Sigmoid colon (tissue), 7 donors: Measurements from ENCODE around the gene SLC30A7. TPM values are rescaled to one million over a fixed set of nuclear protein-coding genes. Genes with fewer than 3 reads are reported as not detected.

Source experiments
- DNase-seq: peaks from one replicate; pipeline ENCODE4 v3.0.0-alpha.2; 2019
- H3K27ac ChIP-seq, 4 donors: fragments of 200-600 bp; sonication (generic); one replicate each; pipeline ENCODE4 v1.5.1; 2016 to 2019; ENCODE audit warnings: mild to moderate bottlenecking in 1 of 4
- H3K27me3 ChIP-seq, 3 donors: fragments of 200-600 bp; sonication (generic); one replicate each; pipeline ENCODE4 v1.5.1; 2019; ENCODE audit warnings: mild to moderate bottlenecking in 1 of 3
- H3K36me3 ChIP-seq, 4 donors: fragments of 200-600 bp; sonication (generic); one replicate each; pipeline ENCODE4 v1.5.1; 2016 to 2019
- H3K4me1 ChIP-seq, 4 donors: fragments of 200-600 bp; sonication (generic); one replicate each; pipeline ENCODE4 v1.5.1; 2017 to 2019
- H3K4me3 ChIP-seq, 4 donors: fragments of 200-600 bp; sonication (generic); one replicate each; pipeline ENCODE4 v1.5.1; 2017 to 2019; ENCODE audit warnings: mild to moderate bottlenecking in 2 of 4, moderate library complexity in 1 of 4
- H3K9me3 ChIP-seq, 4 donors: fragments of 200-600 bp in 3 of 4; sonication (generic) in 3 of 4; one replicate each; pipeline versions ENCODE4 v1.5.1 to v1.6.1; 2013 to 2019
- EP300 ChIP-seq, 4 donors: sonication (generic); formaldehyde crosslinking; IDR thresholded peaks; one replicate each; pipeline ENCODE4 v1.6.1; 2017; ENCODE audit warnings: antibody characterized with exemption in 4 of 4
- POLR2A ChIP-seq, 2 donors: fragments of 450-650 bp; IDR thresholded peaks; one replicate each; pipeline ENCODE4 v1.6.1; 2016; ENCODE audit warnings: antibody characterized with exemption in 2 of 2, mild to moderate bottlenecking in 2 of 2, moderate library complexity in 2 of 2
- POLR2AphosphoS5 ChIP-seq, 4 donors: sonication (generic); formaldehyde crosslinking; IDR thresholded peaks; one replicate each; pipeline ENCODE4 v1.6.1; 2017; ENCODE audit warnings: antibody characterized with exemption in 4 of 4
- WGBS, 2 donors: extraction: QIAGEN DNeasy Blood & Tissue Kit; methylation state at CpG; one replicate each; pipeline ENCODE4 v1.1.7; 2013; 5-methylcytosine and 5-hydroxymethylcytosine counted together
- intact Hi-C: fragments of 100-400 bp; cut with DNase I; formaldehyde crosslinking; loops from one replicate; pipeline ENCODE4 v1.15.1; 2023
- polyA plus RNA-seq, 3 donors: library from polyadenylated mRNA; stranded (reverse); fragments of 200-250 nt; gene quantifications; one replicate each; pipeline ENCODE4 v1.2.3, GENCODE V29; 2013
- total RNA-seq, 4 donors: library from RNA; depleted of rRNA; stranded (reverse); fragments of >200 nt; gene quantifications; one replicate each; pipeline ENCODE4 v1.1.0, GENCODE V29; 2016
- TF ChIP-seq, protein P1 (sequence below), 4 experiments: fragments of 450-650 bp in 3 of 4; fragments of 200-600 bp in 1 of 4; IDR thresholded peaks; one replicate each; pipeline ENCODE4 v1.5.1; 2016 to 2019; ENCODE audit warnings: antibody characterized with exemption in 4 of 4, mild to moderate bottlenecking in 3 of 4, moderate library complexity in 2 of 4
- donor health status: healthy with polysubstance abuse.
- donor health status: Bipolar disorder and iron deficiency.
- donor health status: healthy.

Gene SLC30A7
- total and polyA plus RNA-seq, 7 donors: 0.92 to 16.7 (median 10.9) TPM

- H3K36me3 ChIP-seq: peaks cover 0 to 75% (median 17%) of the 10 kb centered on the region in 4 donors
- no peaks in the 10 kb centered on the region for H3K9me3 ChIP-seq
- no peak overlapping the region for H3K27ac ChIP-seq
- no peak for DNase-seq
- H3K4me1 ChIP-seq: peaks cover 0 to 11% (median 3%) of the 10 kb centered on the region in 4 donors
- WGBS, 2 donors: 94 to 98% methylated on average over 1 of the region's 1 CpG
- TF ChIP-seq EP300 (IDR thresholded peaks at IDR 0.05) (no peak), POLR2AphosphoS5 (IDR thresholded peaks at IDR 0.05) (no peak), POLR2A (IDR thresholded peaks at IDR 0.05) (no peak)
- TF ChIP-seq, protein P1, sequence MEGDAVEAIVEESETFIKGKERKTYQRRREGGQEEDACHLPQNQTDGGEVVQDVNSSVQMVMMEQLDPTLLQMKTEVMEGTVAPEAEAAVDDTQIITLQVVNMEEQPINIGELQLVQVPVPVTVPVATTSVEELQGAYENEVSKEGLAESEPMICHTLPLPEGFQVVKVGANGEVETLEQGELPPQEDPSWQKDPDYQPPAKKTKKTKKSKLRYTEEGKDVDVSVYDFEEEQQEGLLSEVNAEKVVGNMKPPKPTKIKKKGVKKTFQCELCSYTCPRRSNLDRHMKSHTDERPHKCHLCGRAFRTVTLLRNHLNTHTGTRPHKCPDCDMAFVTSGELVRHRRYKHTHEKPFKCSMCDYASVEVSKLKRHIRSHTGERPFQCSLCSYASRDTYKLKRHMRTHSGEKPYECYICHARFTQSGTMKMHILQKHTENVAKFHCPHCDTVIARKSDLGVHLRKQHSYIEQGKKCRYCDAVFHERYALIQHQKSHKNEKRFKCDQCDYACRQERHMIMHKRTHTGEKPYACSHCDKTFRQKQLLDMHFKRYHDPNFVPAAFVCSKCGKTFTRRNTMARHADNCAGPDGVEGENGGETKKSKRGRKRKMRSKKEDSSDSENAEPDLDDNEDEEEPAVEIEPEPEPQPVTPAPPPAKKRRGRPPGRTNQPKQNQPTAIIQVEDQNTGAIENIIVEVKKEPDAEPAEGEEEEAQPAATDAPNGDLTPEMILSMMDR (IDR thresholded peaks at IDR 0.05): no peak
- no peaks in the 10 kb centered on the region for H3K27me3 ChIP-seq
- no peak overlapping the region for H3K4me3 ChIP-seq
- intact Hi-C loops: no loop called here
Measured at GRCh38 chr1:100902365-100902764, 6.5 kb downstream of the SLC30A7 start.

DNA sequence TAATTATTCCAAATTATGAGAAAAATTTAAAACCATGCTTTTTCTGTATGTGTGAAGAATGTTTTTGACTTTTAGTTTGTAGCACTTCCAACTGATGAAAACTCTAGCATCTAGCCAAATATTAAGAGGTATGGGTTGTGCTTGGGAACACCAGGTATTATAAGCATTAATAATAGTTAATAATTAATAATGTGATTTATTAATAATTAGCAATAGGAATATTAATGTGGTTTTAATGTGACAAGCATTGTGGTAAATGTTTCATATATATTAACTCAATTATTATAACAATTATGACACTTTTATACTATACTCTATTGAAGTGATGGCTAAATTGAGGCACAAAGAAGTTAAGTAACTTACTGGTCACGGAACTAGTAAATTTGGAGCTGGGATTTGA is 7.9 kb downstream of the SLC30A7 start:
- 97 to 100% methylated on average over 1 of the region's 1 CpG for WGBS, 2 donors
- no peak for DNase-seq
- intact Hi-C loops: no loop called here
- Histone ChIP-seq H3K4me1 (no peaks in the 10 kb centered on the region), H3K27ac (no peak overlapping the region), H3K27me3 (no peaks in the 10 kb centered on the region), H3K4me3 (no peak overlapping the region), H3K9me3 (no peaks in the 10 kb centered on the region), H3K36me3 (peaks cover 0 to 81% (median 22%) of the 10 kb centered on the region in 4 donors)
- TF ChIP-seq POLR2A (IDR thresholded peaks at IDR 0.05): no peak
- no peak for TF ChIP-seq EP300 (IDR thresholded peaks at IDR 0.05)
- no peak for TF ChIP-seq POLR2AphosphoS5 (IDR thresholded peaks at IDR 0.05)
- TF ChIP-seq, protein P1 (IDR thresholded peaks at IDR 0.05): no peak

- no peak for DNase-seq
- Histone ChIP-seq H3K9me3 (no peaks in the 10 kb centered on the region), H3K27me3 (no peaks in the 10 kb centered on the region), H3K4me3 (no peak overlapping the region), H3K4me1 (no peaks in the 10 kb centered on the region), H3K36me3 (peaks cover 0 to 81% (median 25%) of the 10 kb centered on the region in 4 donors), H3K27ac (no peak overlapping the region)
- WGBS, 2 donors: 99 to 100% methylated on average over 2 of the region's 2 CpGs
- intact Hi-C loops: no loop called here
- TF ChIP-seq, protein P1 (IDR thresholded peaks at IDR 0.05): no peak
- TF ChIP-seq POLR2AphosphoS5 (IDR thresholded peaks at IDR 0.05) (no peak), POLR2A (IDR thresholded peaks at IDR 0.05) (no peak), EP300 (IDR thresholded peaks at IDR 0.05) (no peak)
Measured at GRCh38 chr1:100904528-100904927, 8.6 kb downstream of the SLC30A7 start.

DNA sequence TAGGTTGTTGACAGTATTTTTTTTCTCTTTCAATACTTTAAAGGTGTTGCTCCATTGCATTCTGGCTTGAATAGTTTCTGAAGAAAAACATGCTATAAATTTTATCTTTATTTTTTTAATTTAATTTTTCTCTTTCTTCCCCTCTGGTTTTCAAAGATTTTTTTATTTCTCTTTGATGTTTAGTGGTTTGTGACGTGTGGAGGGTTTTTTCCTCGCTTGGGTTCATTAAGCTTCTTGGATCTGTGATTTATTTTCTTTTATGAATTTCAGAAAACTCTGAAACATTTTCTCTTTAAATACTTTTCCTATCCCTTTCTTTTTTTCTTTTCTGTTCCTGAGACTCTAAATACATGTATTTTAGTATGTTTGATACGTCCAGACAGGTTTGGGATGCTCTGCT is 9.3 kb downstream of the SLC30A7 start:
- H3K9me3 ChIP-seq: no peaks in the 10 kb centered on the region
- intact Hi-C loops: no loop called here
- peaks cover 0 to 81% (median 25%) of the 10 kb centered on the region in 4 donors for H3K36me3 ChIP-seq
- TF ChIP-seq, protein P1 (IDR thresholded peaks at IDR 0.05): no peak
- TF ChIP-seq EP300 (IDR thresholded peaks at IDR 0.05) (no peak), POLR2AphosphoS5 (IDR thresholded peaks at IDR 0.05) (no peak)
- no peaks in the 10 kb centered on the region for H3K27me3 ChIP-seq
- 86 to 94% methylated on average over 3 of the region's 3 CpGs for WGBS, 2 donors
- no peak for DNase-seq
- no peak overlapping the region for H3K27ac ChIP-seq
- H3K4me3 ChIP-seq: no peak overlapping the region
- H3K4me1 ChIP-seq: no peaks in the 10 kb centered on the region

DNA sequence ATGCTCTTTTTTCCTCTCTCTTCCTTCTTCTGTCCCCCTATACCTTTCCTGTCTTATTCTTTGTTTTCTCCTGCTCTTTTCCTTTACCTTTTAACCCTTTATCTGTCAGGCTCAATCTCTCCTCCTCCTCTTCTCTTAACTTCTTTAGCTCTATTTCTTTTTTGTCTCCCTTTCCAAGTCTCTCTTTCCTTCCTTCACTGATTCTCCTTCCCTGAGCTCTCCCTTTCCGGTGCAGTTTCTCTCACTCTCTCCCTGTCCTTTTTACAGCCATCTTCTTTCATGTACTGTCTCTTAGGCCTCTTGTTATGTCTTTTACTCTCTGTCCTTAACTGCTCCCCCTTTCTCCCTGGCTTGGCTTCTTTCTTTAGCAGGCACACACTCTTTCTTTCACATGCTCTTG is 12.0 kb downstream of the SLC30A7 start:
- Histone ChIP-seq H3K27me3 (no peaks in the 10 kb centered on the region), H3K27ac (no peak overlapping the region), H3K36me3 (peaks cover 0 to 92% (median 29%) of the 10 kb centered on the region in 4 donors)

More for the DNA sequence above, 12.0 kb downstream of the SLC30A7 start:
- intact Hi-C loops: no loop called here
- 96 to 97% methylated on average over 1 of the region's 1 CpG for WGBS, 2 donors
- Histone ChIP-seq H3K4me1 (no peaks in the 10 kb centered on the region), H3K4me3 (no peak overlapping the region), H3K9me3 (no peaks in the 10 kb centered on the region)
- no peak for DNase-seq
- no peak for TF ChIP-seq POLR2AphosphoS5 (IDR thresholded peaks at IDR 0.05)
- no peak for TF ChIP-seq POLR2A (IDR thresholded peaks at IDR 0.05)
- TF ChIP-seq, protein P1 (IDR thresholded peaks at IDR 0.05): no peak
- no peak for TF ChIP-seq EP300 (IDR thresholded peaks at IDR 0.05)
